Measurements from ENCODE around the gene LRATD1. TPM values are rescaled to one million over a fixed set of nuclear protein-coding genes. Genes with fewer than 3 reads are reported as not detected.
A peak's percentile ranks its signal among the peaks of the same experiment; 100 is the strongest.
"Not testable (repeated sequence)": the region's sequence is repeated elsewhere in the genome, so short reads cannot be mapped to it uniquely, and the experiment has no call there.

The LRATD1 gene, protein sequence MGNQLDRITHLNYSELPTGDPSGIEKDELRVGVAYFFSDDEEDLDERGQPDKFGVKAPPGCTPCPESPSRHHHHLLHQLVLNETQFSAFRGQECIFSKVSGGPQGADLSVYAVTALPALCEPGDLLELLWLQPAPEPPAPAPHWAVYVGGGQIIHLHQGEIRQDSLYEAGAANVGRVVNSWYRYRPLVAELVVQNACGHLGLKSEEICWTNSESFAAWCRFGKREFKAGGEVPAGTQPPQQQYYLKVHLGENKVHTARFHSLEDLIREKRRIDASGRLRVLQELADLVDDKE
- polyA plus RNA-seq (2013, experiment 1 of 2; ENCODE audit: insufficient read length) = 0.76 TPM
- 1.4 TPM for polyA plus RNA-seq (2013, experiment 2 of 2; ENCODE audit: insufficient read length)

DNA sequence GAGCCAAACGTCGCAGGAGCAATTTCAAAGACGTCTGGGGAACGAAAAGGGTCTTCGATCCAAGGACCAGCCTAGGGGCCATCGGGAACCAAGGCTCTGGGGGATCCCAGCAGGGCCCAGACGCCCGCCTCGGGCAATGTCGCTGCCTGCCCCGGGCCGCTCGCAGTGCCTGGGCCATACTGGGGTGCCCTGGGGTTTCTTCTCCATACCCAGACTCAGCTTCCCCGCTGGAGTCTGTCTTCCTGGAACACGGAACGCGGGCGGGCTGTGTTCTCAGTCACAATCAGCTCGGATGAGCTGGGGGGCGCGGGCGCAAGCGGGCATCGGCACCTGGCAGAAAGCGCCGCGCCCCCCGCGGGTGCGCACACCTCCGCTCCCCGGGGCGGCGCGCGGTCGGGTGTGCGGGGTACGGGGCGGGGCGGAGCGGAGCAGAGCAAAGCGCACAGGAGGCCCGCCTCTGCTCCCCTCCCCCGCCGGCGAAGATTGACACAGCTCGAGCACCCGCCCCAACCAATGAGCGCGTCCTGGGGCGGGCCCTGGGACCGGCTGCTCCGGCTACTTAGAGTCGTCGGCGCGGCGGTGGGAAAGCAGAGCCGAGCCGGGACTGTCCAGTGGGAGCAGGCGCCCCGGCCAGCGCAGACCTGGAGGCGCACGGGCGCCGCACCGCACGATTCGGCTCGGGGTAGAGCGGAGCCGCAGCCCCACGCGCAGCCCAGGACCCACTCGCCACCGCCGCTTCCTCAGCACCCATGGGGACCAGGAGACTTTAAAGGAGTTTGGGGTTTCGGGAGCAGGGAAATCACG is at the start of gene LRATD1:
TSS of gene LRATD1 (plus strand) at position 585 of the 804 bp plus-strand sequence. CDS start 1,263 bp downstream, outside the sequence.
- DNase-seq = peak; percentile 77

DNA sequence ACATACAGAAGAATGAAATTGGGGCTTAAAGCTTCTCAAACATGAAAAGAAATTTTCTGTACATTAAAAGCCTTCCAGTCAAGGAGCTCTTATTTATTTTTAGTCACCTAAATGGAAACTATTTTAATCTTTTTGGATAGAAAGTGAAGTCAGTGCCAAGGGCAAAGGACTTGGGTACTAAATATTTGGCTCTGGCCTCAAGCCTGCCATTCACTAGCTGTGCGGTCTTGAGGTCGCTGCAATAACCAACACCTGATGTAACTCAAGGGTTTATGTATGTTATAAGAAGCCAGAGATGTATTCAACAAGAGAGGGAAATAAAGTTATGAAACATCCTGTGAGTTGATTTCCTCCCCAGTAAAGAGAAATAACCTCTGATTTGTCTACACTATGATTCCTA is 49.5 kb upstream of the LRATD1 start:
- DNase-seq = no peak

GRCh38 chr2:14583802-14584201 is 48.7 kb upstream of the LRATD1 start:
- DNase-seq = no peak

DNA sequence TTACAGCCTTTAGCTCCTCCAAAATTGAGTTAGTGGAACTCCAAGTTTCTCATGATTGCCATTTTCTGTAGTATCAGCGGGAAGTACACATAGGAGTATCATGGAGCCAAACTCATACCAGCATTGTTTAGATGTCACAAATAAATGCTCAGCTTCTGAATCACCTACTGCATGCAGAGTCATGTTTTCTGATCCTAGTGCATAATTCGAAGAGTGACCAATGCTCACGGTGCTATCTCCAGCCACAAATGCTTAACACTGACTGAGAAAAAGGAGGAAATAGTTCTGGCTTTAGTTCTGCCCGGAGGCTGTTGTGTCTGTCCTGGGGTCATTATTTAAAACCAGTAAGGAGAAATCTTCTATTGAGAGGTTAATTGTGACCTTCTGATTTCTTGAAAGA is 45.4 kb upstream of the LRATD1 start:
- peak; percentile 2 for DNase-seq

GRCh38 chr2:14601156-14601770 is 31.3 kb upstream of the LRATD1 start:
- DNase-seq = no peak

- peak; percentile 66 for DNase-seq
Observed at GRCh38 chr2:14602309-14602708, 30.2 kb upstream of the LRATD1 start.

- no peak for DNase-seq
Observed at GRCh38 chr2:14603676-14604075, 28.8 kb upstream of the LRATD1 start.

- no peak for DNase-seq
Observed at GRCh38 chr2:14608245-14608644, 24.3 kb upstream of the LRATD1 start.

GRCh38 chr2:14614017-14614416 is 18.5 kb upstream of the LRATD1 start:
- peak; percentile 73 for DNase-seq

DNA sequence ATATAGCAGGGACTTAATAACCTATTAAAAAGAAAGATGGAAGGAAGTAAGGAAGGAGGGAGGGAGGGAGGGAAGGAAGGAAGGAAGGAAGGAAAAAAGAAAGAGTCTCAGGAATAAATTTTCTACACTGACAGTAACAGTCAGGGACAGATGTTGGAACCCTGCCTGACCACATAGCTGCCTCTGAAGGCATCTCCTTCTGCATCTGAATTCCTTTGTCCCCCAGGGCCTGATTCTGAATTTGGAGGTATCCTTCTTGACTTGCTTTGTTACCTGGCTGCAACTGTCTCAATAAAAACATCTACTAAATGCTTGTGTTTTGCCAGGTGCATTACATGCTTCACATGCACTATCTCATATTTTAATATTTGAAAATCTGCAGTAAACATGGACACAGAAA is 17.4 kb upstream of the LRATD1 start:
- peak; percentile 49 for DNase-seq

GRCh38 chr2:14615760-14616159 is 16.8 kb upstream of the LRATD1 start:
- DNase-seq = peak; percentile 72

DNA sequence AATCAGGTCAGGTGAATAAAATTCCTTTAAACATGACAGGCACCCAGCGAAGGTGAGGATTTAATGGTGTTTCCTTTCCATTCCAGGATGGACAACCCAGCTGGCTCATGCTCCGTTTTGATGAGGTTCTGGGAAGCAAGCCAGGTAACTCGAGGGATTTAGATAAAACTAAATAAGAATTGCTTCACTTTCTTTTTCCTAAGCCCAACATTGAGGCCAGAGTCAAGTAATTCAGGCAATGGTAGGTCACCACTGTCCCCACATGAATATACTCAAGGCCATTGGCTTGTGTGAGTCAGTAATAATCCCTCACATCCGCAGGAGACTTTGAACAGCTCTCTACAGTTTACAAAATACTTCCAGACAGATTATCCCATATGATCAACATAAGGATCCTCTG is 16.2 kb upstream of the LRATD1 start:
- DNase-seq = peak; percentile 34

GRCh38 chr2:14616950-14617349 is 15.6 kb upstream of the LRATD1 start:
- DNase-seq = no peak

- peak; percentile 50 for DNase-seq
Observed at GRCh38 chr2:14619441-14619840, 13.1 kb upstream of the LRATD1 start.

DNA sequence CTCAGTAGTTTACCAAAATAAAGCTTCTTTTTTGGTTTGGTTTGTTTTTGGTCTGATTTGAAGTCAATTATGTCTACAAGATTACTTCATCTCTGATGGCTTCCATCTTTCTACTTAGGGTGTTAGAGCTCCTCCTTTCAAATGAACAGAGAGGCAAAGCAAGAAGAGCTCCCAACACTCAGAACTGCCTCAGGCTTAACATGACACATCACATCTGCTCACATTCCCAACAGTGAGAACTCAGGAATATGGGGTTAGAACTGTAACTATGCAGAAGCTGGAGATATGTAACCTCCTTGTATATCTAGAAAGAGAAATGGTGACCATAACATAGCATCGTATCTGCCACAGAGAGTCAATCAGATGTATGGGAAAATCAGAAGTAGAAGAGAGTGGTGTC is 11.4 kb upstream of the LRATD1 start:
- DNase-seq = no peak

- no peak for DNase-seq
Observed at GRCh38 chr2:14621906-14622549, 10.5 kb upstream of the LRATD1 start.

GRCh38 chr2:14622550-14622939 is 10.0 kb upstream of the LRATD1 start:
- DNase-seq = not testable (repeated sequence)

DNA sequence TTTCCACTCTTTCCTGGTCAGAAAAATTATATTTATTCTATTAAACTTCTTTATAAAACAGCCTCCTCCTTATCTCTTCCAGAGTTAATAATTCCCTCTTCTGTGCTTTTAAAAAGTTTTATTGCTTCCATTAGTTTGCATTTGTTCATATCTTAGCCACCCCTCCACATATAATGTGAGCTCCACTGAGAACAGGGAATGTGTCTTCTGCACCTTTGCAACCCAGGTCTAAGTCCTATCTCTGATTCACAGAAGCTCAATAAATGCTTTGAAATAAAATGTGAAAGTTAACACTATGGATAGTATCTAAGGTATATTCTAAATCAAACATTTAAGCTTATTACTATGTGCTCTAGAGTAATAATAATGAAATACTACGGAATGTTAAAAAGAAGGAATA is 9.3 kb upstream of the LRATD1 start:
- DNase-seq = no peak

GRCh38 chr2:14626873-14627272 is 5.6 kb upstream of the LRATD1 start:
- no peak for DNase-seq

DNA sequence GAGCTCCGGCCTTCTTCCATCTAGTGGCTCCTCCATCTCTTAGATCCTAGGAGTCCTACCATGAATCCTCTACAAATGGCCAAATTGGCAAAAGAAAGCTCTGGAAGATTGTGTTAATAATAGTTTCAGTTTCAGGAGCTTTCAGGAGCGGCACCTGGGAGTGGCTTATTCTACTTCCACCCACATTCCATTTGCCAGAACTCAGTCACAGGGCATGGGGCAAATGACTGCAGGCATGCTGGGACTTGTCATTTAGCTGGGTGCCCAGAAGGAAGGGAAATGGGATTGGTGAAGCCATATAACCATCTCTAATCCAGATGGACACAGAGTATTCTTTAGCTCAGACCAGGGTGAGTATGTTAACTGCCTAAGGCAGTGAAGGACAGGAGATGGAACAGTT is 3.6 kb upstream of the LRATD1 start:
- no peak for DNase-seq

DNA sequence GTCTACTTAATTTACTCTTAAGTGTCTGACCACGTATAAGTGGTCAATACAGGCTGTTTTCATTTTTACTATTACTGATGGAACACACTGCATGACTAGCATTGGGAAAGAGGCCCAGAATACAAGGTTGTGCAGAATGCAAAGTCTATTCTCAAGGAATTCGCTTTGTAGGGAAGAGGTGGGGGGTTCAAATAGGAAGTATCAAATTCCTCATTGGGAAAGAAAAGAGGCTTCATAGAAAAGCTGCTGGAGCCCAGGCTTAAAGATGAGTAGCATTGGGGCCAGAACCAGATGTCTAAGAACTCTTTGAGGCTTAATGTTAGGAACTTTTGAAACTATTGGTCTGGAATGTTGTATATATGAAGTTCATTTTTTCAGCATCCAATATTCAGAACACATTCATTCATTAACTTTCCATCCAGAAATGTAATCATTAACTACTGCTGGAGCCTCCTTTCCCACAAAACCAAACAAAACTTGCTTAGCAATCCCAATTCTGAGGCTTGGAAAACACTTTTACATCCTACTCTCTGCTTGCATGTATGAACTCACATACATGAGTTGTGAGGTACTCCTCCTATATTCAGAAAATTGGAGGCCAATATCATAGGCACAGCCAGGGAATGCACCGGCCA is 994 bp upstream of the LRATD1 start:
- DNase-seq = no peak

GRCh38 chr2:14633061-14633460 is 544 bp downstream of the LRATD1 start:
- DNase-seq = no peak
